Progenitor cell of endocrine pancreas (in vitro differentiated cells): Measurements from ENCODE around the gene PLEKHG2. TPM values are rescaled to one million over a fixed set of nuclear protein-coding genes. Genes with fewer than 3 reads are reported as not detected.

Source experiments
- DNase-seq: peaks from one replicate; pipeline ENCODE4 v3.0.0; 2021; ENCODE audit warnings: low spot score; ENCODE audit not compliant: unreplicated experiment
- H3K27ac Mint-ChIP-seq: 2 replicates; pipeline ENCODE4 v1.8.0; 2021; ENCODE audit warnings: mild to moderate bottlenecking, moderate library complexity, mixed read lengths
- H3K27me3 Mint-ChIP-seq: 2 replicates; pipeline ENCODE4 v1.8.0; 2021; ENCODE audit warnings: mixed read lengths
- H3K36me3 Mint-ChIP-seq: 2 replicates; pipeline ENCODE4 v1.8.0; 2022; ENCODE audit warnings: mixed read lengths; ENCODE audit not compliant: insufficient read depth
- H3K4me1 Mint-ChIP-seq: 2 replicates; pipeline ENCODE4 v1.8.0; 2021; ENCODE audit warnings: low read depth, mixed read lengths
- H3K4me3 Mint-ChIP-seq: 2 replicates; pipeline ENCODE4 v1.8.0; 2021; ENCODE audit warnings: low read depth, mild to moderate bottlenecking, moderate library complexity, mixed read lengths
- H3K9me3 Mint-ChIP-seq: 2 replicates; pipeline ENCODE4 v1.8.0; 2021; ENCODE audit warnings: low read depth, mixed read lengths
- total RNA-seq: library from RNA; stranded (reverse); gene quantifications from 2 replicates; pipeline ENCODE4 v1.2.1, GENCODE V29; 2021
- TF ChIP-seq, protein P1 (sequence below): fragments of 200-600 bp; sonication (generic); IDR thresholded peaks from one replicate; pipeline ENCODE4 v1.5.0; 2021; ENCODE audit warnings: antibody characterized with exemption, mild to moderate bottlenecking; ENCODE audit not compliant: unreplicated experiment

The PLEKHG2 gene
- total RNA-seq, 1 donor from 2014 or later, result 162 TPM

DNA sequence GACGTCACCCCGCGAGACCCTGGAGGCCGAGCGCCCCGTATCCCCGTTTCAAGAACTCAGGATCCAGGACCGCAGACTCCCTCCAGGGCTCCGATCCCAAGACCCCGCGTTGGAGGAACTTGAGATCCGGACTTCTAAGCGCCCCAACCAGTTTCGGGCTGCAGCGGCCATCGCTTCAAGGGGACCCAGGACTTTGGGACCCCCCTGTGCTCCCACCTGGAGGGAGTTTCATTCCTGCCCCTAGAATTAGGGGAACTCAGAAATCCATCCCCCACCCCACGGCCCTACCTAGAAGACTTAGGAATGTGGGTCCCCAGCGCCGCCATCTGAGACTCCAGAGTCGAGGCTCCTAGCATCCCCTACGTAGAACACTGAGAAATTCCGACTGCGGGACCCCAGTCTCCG, 400 bp downstream of the PLEKHG2 start:
- Mint-ChIP-seq H3K9me3 (no peaks in the 10 kb centered on the region), H3K36me3 (peaks cover 6% of the 10 kb centered on the region), H3K4me1 (peaks cover 43% of the 10 kb centered on the region), H3K27me3 (no peaks in the 10 kb centered on the region), H3K27ac (peak overlapping the region; percentile 96), H3K4me3 (peak overlapping the region; percentile 98)
- TF ChIP-seq, protein P1, sequence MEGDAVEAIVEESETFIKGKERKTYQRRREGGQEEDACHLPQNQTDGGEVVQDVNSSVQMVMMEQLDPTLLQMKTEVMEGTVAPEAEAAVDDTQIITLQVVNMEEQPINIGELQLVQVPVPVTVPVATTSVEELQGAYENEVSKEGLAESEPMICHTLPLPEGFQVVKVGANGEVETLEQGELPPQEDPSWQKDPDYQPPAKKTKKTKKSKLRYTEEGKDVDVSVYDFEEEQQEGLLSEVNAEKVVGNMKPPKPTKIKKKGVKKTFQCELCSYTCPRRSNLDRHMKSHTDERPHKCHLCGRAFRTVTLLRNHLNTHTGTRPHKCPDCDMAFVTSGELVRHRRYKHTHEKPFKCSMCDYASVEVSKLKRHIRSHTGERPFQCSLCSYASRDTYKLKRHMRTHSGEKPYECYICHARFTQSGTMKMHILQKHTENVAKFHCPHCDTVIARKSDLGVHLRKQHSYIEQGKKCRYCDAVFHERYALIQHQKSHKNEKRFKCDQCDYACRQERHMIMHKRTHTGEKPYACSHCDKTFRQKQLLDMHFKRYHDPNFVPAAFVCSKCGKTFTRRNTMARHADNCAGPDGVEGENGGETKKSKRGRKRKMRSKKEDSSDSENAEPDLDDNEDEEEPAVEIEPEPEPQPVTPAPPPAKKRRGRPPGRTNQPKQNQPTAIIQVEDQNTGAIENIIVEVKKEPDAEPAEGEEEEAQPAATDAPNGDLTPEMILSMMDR, result peak; percentile 6
- no peak for DNase-seq

DNA sequence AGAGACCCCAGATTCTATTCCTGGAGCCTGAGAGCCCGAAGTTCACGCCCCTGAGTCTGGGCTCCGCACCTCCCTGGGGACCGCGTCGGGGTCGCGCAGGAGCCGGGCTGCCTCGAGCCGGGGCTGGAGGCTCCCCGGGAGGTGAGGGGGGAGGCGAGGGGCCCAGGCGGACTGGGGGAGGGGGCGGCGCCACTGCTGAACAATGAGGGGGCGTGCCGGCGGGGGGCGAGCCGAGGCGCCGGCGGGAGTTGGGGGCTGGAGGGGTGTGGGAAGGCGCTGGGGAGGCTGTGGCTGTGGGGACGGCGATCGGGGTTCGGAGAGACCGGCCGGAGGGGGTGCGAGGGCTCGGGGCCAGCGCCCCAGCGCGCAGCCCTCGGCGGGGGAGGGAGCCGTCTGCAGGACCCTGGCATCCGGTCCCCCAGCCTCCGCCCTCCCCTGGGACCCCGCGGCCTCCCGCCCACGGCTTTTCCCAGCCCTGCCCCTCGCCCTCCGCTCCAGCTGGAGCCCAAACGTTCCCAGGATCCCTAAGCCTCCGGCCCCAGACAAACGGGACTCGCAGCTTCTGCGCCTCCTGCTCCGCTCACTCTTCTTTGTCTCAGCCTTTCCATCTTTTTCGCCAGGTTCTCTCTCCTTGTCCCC, 922 bp downstream of the PLEKHG2 start:
- Mint-ChIP-seq H3K4me3 (peak overlapping the region; percentile 98), H3K27ac (peak overlapping the region; percentile 99), H3K36me3 (peaks cover 6% of the 10 kb centered on the region), H3K4me1 (peaks cover 43% of the 10 kb centered on the region), H3K9me3 (no peaks in the 10 kb centered on the region), H3K27me3 (no peaks in the 10 kb centered on the region)
- TF ChIP-seq, protein P1, result no peak
- peak; percentile 62 for DNase-seq

DNA sequence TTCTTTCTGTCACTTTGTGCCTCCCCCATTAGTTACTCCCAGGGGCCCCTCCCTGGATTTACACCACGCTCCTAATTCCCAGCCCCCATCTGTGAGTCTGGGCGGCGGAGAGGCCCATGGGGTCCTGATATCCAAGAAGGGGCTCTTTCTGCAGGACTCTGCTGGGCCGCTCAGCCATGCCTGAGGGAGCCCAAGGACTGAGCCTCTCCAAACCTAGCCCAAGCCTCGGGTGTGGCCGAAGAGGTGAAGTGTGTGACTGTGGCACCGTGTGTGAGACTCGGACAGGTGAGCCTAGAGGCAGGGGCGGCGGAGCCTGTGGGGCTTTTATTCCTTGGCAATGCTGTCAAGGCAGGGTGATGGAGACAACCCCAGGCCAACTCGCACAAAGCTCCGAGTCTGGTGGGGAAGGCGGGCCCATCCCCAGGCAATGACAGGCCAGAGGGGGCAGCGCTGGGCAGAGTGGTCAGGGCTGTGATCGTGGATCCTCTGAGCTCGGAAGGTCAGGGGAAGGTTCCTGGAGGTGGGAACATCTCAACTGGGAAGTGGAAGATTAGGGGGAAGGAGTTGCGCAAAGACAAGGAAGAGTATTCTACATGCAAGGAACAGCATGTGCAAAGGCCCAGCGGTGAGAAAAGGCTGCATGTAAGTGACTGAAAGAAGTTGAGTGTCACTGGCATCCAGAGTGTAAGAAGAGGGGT, 1.6 kb downstream of the PLEKHG2 start:
- H3K36me3 Mint-ChIP-seq, result peaks cover 2% of the 10 kb centered on the region
- no peak for DNase-seq
- TF ChIP-seq, protein P1, result peak; percentile 9
- H3K4me3 Mint-ChIP-seq, result peak overlapping the region; percentile 98
- no peaks in the 10 kb centered on the region for H3K9me3 Mint-ChIP-seq
- H3K27me3 Mint-ChIP-seq, result no peaks in the 10 kb centered on the region
- peak overlapping the region; percentile 99 for H3K27ac Mint-ChIP-seq
- H3K4me1 Mint-ChIP-seq, result peaks cover 38% of the 10 kb centered on the region

DNA sequence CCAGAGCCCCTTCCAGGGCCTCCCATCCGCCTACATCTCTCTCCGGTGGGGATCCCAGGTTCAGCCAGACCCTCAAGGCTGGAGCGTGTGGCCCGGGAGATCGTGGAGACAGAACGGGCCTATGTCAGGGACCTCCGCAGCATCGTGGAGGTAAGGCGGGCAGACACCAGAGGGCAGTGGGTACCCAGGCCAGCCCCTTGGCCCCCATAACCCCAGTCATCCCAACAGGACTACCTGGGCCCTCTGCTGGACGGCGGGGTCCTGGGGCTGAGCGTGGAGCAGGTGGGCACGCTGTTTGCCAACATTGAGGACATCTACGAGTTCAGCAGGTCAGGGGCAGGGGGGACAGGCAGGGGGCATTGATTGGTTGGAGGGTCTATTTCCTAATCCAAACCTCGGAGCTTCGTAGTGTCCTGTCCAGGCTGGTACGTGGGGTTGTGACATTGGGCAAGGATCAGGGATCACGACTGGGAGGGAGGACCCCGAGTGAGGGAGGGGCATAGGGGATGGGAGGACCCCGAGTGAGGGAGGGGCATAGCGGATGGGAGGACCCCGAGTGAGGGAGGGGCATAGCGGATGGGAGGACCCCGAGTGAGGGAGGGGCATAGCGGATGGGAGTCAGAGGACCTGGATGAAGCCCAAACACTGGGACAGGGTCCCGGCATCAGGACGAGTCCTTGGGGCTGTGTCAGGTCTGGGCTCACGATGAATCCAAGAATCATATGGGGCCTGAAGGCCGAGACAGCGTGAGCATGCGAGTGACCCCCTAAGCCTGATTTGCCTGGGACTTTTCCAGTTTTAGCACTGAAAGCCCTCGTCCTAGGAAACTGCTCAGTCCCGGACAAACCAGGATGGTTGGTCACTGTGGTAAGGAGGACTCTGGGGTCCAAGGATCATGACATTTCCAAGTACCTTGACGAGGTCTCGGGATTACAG, 2.9 kb downstream of the PLEKHG2 start:
- DNase-seq, result no peak
- peaks cover 4% of the 10 kb centered on the region for H3K36me3 Mint-ChIP-seq
- H3K27me3 Mint-ChIP-seq, result no peaks in the 10 kb centered on the region
- TF ChIP-seq, protein P1, result no peak
- H3K9me3 Mint-ChIP-seq, result no peaks in the 10 kb centered on the region
- peak overlapping the region; percentile 50 for H3K4me3 Mint-ChIP-seq
- no peak overlapping the region for H3K27ac Mint-ChIP-seq
- peaks cover 33% of the 10 kb centered on the region for H3K4me1 Mint-ChIP-seq
